A172 (cell line): ENCODE data around the gene SLC2A1. TPM values are rescaled to one million over a fixed set of nuclear protein-coding genes. Genes with fewer than 3 reads are reported as not detected.
A peak's percentile ranks its signal among the peaks of the same experiment; 100 is the strongest.

ENCODE experiments used
- DNase-seq: peaks from one replicate; pipeline ENCODE4 v3.0.0-alpha.2; 2015; ENCODE audit warnings: low spot score
- total RNA-seq: library from RNA; depleted of rRNA; stranded (reverse); fragments of >200 nt; shearing (Covaris generic); gene quantifications from 2 replicates; pipeline ENCODE4 v1.2.3, GENCODE V29; 2014; rRNA removed

SLC2A1 gene
- total RNA-seq, result 164 and 282 TPM in 2 replicates

DNA sequence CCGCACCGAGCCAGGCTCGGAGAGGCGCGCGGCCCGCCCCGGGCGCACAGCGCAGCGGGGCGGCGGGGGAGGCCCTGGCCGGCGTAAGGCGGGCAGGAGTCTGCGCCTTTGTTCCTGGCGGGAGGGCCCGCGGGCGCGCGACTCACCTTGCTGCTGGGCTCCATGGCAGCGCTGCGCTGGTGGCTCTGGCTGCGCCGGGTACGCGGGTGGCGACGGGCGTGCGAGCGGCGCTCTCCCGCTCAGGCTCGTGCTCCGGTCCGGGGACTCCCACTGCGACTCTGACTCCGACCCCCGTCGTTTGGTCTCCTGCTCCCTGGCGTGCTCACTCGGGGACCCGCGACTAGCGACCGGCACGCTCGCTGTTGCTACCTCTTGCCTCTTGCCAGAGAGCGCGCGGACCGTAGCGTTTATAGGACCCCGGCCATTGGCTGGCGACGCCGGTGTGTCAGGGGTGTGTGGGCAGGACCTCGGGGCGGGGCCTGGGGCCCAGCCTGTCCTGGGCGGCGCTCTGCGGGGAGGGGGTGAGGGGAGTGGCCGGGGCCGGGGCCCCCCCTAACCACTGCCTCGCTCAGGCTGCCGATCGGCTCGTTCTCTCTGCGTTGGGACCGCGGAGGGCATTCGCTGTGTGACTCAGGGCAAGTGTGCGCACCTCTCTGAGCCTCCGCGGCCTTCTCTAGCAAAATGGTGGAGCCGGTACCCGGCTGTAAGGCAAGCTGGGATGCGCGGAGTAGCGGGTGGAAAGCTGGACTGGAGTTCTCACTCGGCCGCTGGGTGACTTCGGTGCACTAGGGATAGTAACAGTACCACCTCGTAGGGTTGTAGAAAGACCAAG, at the start of gene SLC2A1:
SLC2A1 (minus strand) TSS at position 381 of the 832 bp plus-strand sequence; CDS start at position 164, 217 bp downstream.
- DNase-seq, result peak; percentile 85

DNA sequence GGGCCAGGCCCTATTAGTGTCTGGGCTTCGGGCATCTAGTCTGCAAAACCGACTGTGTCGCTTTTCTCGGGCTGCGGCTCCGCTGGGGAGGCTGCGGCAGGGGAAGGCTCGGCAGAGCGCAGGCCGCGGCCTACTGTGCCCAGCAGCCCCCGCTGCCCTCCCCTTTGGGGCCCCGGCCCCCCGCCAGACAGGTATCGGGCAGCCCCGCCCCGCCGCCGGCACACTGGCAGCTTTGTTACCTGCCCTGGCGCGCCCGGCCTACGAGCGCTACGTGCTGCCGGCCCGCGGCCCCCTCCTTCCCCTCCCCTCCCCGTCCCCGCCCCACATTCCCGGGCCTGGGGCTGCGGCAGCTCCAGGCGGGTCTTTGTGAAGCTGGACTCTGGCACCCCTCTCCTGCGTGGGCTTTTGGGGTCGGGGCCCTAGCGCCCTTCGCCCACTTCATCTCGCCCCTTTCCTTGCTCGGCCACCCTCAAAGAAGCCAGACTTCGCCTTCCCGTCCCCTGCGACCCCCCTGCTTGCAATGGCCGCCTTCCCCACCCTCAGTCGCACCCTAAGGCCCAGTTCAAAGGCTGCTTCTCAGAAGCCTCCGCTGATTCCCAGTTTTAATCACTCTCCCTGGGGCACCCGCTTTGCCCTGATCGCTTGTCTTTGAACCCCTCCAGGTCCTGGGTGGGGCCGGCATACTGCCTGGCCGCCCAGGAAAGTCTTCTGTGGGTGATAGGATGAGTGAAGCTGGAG, 48.9 kb upstream of the SLC2A1 start:
- DNase-seq, result no peak

DNA sequence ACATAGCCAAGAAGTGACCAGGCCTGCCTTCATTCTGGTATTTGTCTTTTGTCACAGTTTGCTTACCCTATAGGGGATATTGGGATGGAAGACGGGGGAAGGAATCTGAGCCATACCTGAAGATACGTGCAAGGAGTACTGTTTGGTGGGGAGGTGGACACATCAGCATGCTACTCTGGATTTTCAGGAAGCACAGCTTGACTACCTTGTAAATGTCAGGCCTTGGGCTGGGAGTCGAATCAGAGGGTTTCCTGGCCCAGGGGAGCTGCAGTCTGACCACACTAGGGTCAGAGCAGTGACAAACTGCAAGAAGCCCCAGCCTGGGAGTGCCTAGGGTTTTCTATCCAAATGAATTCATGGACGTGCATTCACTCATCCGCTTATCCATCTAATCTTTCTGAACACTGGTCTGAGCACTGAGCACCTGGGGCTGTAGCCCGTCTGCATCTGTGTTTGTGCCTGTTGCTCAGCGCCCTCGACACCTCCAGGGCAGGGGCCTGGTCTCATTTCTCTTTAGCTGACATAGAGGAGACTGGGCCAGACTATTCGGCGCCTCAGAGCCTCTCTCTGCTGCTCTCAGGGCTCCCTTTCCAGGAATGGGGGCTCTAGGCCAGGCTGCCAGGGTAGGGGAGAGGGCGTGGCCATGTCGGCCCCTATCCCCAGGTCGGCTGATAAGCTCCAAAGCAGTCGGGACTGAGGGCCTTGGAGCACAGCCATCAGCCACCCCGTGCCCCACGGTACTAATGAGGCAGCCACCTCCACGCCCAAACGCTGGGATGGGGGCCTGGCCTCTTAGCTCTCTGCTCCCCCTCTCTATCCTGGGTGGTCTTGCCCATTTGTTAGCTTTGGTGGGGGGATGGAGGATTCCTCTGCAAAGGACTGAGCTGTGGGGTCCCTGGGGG, 47.0 kb upstream of the SLC2A1 start:
- no peak for DNase-seq

DNA sequence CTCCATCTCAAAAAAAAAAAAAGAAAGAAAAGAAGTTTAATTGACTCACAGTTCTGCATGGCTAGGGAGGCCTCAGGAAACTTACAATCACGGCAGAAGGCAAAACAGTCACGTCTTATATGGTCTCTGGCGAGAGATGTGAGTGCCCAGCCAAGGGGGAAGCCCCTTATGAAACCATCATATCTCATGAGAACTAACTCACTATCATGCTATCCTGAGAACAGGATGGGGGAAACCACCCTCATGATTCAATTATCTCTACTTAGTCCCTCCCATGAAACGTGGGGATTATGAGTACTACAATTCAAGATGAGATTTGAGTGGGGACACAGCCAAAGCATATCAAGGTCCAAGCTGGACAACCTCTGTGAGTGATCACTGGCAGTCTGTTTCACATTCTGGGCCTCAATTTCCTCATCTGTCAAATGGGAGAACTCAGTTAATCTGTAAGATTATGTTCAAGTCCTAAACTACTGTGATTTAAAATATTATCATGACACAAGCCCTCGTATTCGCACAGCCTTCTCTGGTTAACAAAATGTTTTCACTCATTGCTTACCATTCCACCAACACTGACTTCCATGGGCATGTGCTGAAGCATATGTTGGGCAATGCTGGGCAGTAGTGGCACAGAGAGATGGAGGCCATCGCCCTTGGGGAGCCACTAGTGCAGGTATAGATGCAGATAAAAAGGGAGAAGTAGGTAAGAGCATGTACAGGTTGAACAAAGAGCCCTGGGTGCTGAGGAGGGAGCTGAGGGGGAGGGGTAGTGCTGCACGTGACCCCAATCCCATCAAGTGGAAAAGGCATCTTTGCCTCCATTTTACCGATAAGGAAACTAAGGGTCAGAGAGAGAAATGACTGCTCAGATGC, 46.2 kb upstream of the SLC2A1 start:
- no peak for DNase-seq

DNA sequence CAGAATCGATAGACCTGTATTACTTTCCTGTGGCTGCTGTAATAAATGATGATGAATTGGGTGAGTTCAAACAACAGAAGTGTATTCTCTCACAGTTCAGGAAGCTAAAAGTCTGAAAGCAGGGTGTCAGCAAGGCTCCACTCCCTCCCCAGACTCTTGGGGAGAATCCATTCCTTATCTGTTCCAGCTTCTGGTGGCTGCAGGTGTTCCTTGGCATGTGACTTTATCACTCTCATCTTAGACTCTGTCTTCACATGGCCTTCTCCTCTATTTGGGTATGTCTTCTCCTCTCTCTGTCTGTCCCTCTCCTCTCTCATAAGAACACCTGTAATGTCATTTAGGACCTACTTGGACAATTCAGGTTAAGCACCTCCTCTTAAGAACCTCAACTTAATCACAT, 44.1 kb upstream of the SLC2A1 start:
- DNase-seq, result no peak

DNA sequence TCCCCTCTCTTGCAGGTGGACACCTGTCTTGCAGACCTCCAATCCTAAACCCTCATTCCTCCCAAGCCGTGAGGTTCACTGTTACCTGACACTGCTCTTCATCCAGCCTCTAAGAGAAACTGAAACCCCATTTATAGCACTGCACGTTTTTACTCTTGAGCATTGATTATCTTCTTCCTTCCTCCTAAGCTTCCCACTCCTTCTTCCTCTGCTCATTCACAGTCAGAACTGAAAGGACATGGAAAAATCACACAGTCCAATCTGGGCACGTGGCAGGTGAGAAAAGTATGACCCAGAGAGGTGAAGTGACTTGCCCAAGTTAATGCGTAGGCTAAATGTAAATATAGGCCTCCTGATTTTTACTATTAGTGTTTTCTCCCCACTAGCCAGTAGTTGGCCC, 43.4 kb upstream of the SLC2A1 start:
- DNase-seq, result no peak

DNA sequence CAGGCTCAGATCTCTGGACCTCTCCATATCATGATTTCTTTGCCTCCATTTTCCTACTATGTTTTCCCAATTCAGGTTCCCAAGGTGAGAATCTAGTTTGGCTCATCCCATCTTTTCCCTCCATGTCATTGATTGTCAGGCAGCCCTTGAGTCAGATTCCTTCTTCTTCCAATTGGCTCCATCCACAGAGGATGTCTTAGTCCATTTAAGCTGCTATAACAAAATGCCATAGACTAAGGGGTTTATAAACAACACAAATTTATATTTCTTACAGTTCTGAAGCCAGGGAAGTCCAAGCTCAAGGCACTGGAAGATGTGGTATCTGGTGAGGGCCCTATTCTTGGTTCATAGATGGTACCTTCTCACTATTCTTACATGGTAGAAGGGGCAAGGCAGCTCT, 42.8 kb upstream of the SLC2A1 start:
- DNase-seq, result no peak

DNA sequence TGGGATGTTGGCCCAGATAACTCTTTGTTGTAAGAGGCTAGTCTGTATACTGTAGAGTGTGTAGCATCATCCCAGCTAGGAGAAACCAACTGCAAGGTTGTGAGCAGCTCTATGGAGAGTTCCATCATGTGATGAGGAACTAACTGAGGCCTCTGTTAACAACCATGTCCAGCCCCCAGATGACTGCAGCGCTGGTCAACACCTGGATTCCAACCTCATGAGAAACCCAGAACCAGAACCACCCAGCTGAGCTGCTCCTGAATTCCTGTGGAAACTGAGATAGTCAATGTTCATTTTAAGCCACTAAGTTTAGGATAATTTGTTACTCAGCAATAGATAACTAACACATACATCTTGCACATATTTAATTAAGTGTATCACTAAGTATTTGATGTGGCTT, 41.6 kb upstream of the SLC2A1 start:
- DNase-seq, result no peak

DNA sequence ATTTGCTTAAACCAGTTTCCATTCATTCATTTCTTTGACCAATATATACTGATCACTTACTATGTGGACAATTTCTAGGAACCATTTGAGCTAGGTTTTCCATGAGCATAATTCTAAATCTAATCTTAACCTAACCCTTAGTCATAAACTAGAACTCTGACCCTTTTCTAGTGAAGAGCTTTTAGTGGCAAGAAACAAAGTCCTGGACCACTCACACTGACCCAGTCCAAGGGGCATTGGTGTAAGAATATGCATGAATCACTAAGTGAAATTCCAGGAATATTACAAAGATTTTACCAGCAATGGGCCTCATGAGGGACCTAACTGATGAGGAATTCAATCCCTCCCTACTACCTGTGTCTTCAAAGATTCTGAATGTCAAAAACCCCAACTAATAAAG, 40.6 kb upstream of the SLC2A1 start:
- DNase-seq, result no peak

DNA sequence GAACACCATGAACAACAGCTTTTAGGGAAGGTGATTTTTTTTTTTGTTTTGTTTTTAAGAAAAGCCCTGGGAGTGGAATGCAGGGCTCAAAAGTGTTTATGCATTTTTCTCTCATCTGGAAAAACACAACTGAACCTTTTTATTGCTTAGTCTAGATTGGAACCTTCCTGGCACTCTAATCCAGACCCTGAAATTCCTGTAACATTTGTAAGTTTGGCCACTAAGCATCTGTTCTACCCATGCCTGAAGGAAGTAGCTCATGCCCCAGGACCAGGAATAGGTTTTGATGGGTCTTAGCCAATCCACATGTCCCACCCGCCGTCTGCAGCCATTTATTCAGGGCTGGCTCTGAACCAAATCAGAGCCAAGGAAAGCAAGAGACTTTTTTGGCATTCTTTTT, 39.7 kb upstream of the SLC2A1 start:
- DNase-seq, result no peak

DNA sequence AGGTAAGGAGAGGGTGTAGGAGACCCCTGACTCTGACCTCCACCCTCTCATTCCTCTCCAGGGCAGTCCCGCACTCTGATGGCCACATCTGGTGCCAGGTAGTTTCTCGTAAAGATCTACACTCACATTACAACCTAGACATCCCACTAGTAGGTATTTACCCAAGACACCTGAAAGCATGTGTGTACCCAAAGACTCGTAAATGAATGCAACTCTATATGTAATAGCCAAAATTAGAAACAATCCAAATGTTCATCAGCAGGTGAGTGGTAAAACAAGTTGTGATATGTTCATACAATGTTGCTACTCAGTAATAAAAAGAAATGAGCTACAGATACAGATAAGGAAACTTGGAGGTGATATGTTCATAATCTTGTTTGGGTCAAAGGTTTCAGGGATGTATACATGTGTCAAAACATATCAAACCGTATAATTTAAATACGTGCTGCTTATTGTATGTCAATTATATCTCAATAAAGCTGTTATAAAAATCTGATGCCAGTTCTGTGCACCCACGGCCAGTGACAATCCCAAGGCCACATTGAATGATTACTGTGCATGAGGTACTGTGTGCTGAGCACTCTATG, 37.8 kb upstream of the SLC2A1 start:
- no peak for DNase-seq

DNA sequence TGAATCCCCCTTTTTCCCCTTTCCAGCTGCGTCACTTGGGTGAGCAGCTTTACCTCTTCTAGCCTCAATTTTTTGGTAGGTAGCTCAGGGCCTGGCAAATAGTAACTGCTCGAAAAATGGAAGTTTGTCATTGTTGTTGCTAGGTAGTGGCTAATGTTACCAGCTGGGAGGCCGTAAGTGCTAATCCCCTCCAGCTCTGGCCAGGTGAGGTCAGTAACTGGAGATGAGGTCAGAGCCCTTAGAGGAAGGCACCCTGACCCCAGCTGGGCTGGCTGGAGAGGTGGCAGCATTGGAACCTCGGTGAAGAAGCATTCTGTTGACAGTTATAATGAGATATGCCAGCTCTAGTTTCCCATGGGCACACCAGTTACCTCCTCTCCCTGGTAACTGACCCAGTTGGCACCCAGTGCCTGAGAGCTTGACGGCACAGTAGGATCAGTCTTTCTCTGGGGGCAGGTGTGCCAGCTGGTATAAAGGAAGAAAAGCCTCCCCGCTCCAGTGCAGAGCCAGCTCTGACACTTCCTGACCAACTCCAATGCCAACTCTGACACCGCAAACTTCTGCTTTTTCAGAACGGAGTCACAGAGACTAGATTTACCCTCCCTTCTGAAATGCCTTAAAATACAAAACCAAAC, 35.0 kb upstream of the SLC2A1 start:
- DNase-seq, result no peak

DNA sequence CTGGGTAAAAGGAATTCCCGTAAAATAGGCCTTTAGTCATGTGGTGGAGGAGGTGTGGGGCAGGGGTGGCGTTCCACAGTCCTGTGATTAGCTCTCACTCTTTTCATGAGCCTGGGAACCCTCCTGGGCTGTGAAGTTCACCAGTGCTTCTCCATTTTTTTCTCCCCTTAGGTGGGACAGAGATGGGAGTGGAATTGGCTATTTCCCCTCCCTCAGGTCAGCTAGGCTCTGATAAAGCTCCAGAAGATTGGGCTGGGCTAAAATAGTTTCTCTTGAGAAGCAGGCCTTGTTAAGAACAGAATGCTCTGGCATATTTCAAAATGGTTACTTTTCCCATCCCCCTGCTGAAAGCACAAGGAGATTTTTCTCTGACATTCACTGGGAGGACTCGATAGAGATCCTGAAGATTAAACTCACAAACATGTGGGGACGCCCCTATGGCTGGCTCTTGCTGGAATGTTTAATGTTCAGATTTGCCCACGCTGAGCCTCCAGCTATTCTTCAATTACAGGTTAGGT, 33.4 kb upstream of the SLC2A1 start:
- DNase-seq, result no peak

DNA sequence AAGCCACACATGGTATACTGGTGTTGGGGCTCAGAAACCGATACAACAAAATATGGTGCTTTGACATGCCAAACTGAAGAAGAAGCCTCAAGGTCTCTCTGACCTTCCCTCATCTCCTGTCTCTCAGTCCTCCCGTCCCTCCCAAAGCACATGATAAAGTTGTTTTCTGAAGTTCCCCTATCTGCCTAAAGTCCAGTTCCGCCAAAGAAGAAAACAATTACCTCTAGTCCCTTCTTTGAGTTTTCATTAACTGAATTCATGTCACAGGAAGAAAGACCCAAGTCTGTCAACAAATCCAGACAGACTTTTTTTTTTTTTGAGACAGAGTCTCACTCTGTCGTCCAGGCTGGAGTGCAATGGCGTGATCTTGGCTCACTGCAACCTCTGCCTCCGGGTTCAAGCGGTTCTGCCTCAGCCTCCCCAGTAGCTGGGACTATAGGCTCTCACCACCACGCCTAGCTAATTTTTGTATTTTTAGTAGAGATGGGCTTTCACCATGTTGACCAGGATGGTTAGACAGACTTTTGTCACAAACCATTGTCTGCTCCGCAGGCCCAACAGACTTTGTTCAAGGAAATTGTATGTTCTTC, 32.2 kb upstream of the SLC2A1 start:
- no peak for DNase-seq

DNA sequence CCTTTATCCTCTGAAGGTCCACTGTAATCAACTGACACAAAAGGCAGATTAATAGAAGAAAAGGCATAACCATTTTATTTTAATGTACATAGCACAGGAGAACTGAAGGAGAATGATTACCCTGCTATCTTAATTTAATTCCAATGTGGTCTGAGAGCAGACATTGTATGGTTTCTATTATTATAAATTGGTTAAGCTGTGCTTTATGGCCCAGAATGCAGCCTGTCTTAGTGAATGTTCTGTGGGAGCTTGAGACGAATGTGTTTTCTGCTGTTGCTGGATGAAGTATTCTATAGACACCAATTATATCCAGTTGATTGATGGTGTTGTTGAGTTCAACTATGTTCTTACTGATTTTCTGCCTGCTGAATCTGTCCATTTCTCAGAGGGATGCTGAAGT, 25.0 kb upstream of the SLC2A1 start:
- DNase-seq, result no peak

DNA sequence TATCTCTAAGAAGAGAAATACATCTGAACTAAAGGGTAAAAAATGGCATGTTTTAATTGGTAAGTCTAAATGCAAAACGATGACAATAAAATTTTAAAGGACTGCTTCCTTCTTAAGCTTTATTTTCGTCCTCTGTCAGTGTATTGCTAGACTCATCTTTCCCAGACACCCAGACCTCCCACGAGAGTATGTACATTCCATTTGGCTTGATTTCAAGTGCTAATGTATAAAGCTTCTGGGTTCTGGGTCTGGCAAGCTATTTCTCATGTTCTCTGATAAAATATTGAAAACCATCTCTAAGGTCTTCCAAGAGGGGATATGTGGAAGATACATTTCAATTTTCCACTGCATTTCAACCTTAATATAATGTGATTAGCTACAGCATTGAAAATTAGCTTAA, 24.6 kb upstream of the SLC2A1 start:
- no peak for DNase-seq

DNA sequence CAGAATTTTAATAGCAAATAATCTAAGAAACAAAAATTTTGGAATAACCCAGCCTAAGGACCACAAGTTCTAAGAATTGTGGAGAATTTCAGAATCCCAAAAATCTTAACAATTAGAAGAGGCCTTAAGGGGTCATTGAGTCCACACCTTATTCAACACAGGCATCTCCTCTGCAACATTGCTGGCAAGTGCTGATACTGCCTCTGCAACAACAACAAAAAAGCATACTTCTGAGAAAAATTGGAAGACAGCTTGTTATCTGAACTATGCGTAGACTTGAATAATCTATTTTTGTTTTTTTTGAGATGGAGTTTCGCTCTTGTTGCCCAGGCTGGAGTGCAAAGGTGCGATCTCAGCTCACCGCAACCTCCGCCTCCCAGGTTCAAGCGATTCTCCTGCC, 24.0 kb upstream of the SLC2A1 start:
- no peak for DNase-seq

DNA sequence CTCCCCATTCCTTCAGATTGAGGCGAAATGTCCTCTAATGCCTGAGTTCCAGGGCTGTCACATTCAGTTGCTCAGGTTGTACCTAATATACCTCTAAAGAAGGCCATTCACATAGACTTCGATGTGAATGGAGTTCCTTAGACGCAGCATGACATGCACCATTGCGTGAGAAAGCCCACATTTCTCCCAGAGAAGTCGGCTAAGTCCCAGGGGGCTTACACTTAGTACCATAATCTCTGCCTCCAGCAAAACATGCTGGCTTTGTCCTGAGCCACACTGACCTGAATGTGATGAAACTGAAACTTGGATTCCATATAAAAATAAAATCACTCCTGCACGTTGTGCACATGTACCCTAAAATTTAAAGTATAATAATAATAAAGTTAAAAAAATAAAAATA, 23.2 kb upstream of the SLC2A1 start:
- DNase-seq, result no peak

DNA sequence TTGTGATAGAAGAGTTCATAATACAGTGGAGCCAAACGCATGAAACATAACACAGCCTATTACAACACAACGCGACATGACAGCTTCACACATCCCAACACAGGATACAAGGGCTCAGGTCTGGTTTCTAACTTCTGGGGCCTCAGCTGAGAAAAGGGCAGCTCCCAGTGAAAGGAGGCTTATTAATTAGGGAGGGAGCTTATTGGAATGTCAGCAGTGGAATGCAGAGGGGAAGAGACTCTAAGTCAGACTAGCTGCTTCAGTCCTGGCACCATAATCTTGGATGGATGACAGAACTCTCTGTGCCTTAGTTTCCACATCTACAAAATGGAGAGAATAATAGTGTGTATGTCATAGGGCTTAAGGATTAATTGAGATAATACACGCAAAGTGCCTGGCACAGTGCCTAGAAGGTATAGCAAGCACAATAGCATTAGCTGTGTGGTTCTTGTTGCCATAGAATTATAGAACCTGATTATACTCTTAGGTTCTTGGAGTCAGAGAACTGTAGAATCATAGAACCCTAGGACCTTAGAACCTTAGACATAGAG, 22.7 kb upstream of the SLC2A1 start:
- no peak for DNase-seq
